Choroid plexus epithelial cell (primary cell): ENCODE measurements around the gene RANBP9.

Source experiments
- DNase-seq: peaks from one replicate; pipeline ENCODE4 v3.0.0-alpha.2; 2010; ENCODE audit warnings: low read depth
- H3K4me3 ChIP-seq: 2 replicates; pipeline ENCODE4 v1.5.1; 2011; ENCODE audit warnings: low read depth, mild to moderate bottlenecking, control low read depth, low read length, moderate library complexity
- TF ChIP-seq, protein P1 (sequence below): conservative IDR thresholded peaks from 2 replicates; pipeline ENCODE4 v1.5.1; 2011; ENCODE audit warnings: low read depth, mild to moderate bottlenecking, control low read depth, inconsistent platforms, low read length, moderate library complexity

RANBP9 gene

DNA sequence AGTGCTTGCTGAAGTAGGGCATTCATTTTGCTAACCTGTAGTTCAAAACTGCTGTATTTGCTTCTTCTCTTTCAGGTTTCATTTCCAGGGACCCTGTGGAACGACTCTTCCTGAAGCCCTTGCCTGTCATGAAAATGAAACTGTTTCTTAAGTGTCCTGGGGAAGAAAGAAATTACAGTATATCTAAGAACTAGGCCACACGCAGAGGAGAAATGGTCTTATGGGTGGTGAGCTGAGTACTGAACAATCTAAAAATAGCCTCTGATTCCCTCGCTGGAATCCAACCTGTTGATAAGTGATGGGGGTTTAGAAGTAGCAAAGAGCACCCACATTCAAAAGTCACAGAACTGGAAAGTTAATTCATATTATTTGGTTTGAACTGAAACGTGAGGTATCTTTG is 99.9 kb downstream of the RANBP9 start:
- H3K4me3 ChIP-seq, result no peak overlapping the region
- TF ChIP-seq, protein P1, sequence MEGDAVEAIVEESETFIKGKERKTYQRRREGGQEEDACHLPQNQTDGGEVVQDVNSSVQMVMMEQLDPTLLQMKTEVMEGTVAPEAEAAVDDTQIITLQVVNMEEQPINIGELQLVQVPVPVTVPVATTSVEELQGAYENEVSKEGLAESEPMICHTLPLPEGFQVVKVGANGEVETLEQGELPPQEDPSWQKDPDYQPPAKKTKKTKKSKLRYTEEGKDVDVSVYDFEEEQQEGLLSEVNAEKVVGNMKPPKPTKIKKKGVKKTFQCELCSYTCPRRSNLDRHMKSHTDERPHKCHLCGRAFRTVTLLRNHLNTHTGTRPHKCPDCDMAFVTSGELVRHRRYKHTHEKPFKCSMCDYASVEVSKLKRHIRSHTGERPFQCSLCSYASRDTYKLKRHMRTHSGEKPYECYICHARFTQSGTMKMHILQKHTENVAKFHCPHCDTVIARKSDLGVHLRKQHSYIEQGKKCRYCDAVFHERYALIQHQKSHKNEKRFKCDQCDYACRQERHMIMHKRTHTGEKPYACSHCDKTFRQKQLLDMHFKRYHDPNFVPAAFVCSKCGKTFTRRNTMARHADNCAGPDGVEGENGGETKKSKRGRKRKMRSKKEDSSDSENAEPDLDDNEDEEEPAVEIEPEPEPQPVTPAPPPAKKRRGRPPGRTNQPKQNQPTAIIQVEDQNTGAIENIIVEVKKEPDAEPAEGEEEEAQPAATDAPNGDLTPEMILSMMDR, result no peak
- DNase-seq, result peak; percentile 31

DNA sequence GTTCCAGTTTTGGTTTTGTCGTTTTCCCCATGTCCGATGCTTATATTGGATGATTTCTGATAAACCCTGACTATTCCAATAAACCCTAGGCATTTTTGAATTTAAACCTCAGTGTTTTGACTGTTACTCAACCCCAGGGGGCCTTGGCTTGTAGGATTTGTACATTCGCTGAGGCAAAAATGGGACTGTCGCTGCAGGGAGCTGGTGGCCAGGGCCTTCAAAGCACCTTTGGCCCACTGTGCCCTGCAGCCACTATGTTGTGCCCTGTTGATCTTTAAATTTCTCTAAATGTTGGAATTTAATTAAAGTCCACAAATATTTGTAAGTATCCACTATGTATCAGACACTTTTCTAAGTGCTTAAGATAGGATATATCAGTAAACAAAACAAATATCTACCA is 106.0 kb downstream of the RANBP9 start:
- H3K4me3 ChIP-seq, result no peak overlapping the region
- TF ChIP-seq, protein P1, result no peak
- DNase-seq, result no peak

DNA sequence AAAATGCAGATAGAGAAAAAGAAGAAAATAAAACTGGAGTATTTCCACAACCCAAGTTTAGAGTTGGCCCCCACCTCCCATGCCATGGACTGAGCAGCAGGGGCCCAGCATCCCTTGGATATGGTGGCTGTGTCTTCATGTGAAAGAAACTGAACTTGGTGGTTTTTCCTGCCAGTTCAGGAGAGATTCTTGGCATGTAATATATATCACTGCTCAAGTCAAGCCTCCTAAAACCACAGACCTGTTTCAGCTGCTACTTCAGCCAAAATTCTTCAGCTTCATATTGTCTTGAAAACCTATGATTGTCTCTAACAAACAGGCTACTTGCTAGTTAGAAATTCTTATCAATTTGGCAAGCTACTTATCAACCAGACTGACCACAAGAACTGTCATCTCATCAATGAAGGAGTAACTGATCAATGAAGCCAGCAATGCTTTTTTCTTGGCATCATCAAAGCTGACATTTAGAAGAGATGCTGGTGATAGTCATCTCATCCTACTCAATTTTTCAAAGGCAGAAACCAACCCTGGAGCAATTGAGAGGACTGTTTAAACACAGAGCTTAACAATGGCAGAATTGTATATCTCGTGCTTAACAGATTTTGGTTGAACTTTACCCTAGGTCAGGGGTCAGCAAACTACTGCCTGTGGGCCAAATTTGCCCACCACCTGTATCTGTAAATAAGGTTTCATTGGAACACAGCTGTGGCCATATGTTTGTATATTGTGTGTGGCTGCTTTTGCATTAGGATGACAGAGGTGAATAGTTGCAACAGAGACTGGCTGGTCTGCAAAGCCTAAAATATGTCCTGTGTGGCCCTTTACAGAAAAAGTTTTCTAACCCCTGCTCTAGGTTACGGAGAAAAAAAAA is 106.9 kb downstream of the RANBP9 start:
- TF ChIP-seq, protein P1, result no peak
- H3K4me3 ChIP-seq, result no peak overlapping the region

DNA sequence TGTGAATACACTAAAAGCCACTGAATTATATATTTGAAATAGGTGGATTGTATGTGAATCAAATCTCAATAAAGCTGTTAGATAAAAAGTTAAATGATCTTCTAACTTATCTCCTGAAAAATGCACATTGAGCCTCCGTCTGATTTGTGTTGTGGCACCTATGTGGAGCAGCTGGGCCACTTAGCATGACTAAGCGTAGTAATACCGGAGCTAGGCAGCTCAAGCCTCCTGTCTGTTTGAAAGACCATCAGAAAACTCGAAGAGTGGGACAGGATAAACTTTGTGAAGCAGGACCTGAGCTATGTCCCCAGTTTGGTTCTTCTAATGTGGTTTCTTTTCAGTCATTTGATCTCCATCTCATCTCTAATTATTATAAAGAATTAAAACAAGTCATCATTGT is 107.5 kb downstream of the RANBP9 start:
- TF ChIP-seq, protein P1, result no peak
- H3K4me3 ChIP-seq, result no peak overlapping the region
- DNase-seq, result no peak

More for the DNA sequence above, 106.9 kb downstream of the RANBP9 start:
- DNase-seq, result no peak

DNA sequence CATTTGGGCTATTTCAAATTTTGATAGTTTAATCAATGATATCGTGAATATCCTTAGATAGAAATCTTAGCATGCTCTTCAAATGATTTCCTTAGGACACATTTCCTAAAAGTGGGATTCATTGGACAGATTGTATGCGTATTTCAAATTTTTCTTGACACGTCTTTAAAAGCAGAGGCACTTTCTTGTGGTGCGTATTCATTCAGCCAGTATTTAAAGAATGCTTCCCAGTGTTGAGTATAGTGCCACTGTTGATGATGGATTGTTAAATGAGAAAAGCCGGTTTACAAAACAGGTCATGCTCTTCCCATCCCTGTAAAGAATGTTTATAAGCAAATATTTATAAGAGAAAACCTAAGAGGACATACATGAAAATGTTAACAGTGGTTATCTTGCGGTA is 111.6 kb downstream of the RANBP9 start:
- DNase-seq, result no peak
- TF ChIP-seq, protein P1, result no peak

DNA sequence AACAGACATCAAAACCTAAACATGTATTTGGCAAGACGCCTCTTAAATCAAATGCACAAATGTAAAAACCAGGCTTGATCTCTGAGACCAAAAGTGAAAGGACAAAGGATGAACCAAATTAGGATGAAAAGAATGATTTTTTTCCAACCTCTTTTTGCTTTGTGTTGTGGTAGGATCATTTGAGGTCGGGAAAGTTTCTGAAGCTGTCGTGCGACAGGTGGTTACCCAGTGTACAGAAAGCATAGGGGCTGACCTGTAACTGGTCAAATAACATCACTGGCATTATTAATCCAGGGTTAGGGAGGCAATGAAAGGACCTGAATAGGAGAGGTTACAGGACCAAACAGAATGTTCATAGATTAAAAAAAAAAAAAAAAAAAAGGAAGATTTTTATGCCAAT is 114.6 kb downstream of the RANBP9 start:
- H3K4me3 ChIP-seq, result no peak overlapping the region
- no peak for DNase-seq
- TF ChIP-seq, protein P1, result no peak

More for the DNA sequence above, 111.6 kb downstream of the RANBP9 start:
- H3K4me3 ChIP-seq, result no peak overlapping the region

DNA sequence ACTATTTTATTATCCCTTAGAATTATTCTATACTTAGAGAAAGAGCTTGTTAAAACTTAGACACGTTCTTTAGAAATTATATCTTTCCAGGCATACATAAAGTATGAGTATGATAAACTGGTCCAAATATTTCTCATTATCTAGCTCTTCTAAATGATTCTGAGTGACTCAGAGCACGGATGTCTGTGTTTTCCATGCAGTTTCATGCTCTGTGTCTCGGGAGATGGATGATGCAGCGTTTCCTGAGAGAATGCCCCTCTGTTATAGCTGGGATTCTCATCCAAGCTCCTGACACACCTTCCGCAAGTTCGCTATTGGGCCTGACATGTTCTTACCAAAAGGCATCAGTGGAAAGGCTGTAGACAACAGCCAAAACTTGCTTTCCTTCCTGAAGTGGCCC is 117.9 kb downstream of the RANBP9 start:
- DNase-seq, result no peak
- H3K4me3 ChIP-seq, result no peak overlapping the region
- TF ChIP-seq, protein P1, result no peak
